ENCODE measurements around the gene SUPT20H.

The SUPT20H gene

GRCh38 chr13:36979361-36980050, 80.0 kb downstream of the SUPT20H start:
- ChIA-PET POLR2A (interaction anchor here (1.1 kb wide), 1 partner anchor 59 kb away, joined by 3 read pairs; the partner anchor contains the start of gene SMAD9), CTCF (interaction anchor here (2.8 kb wide), 1 partner anchor 121 kb away, joined by 15 read pairs; no protein-coding TSS in a partner anchor)
- TF ChIP-seq PKNOX1 (IDR thresholded peaks at IDR 0.05) (no peak), FOXM1 (IDR thresholded peaks at IDR 0.05; ENCODE audit: borderline replicate concordance) (no peak), ARNT (IDR thresholded peaks at IDR 0.05) (no peak), ZNF384 (IDR thresholded peaks at IDR 0.05) (no peak), TARDBP (IDR thresholded peaks at IDR 0.05) (no peak), SP1 (IDR thresholded peaks at IDR 0.05) (no peak), HDGF (IDR thresholded peaks at IDR 0.05; ENCODE audit: borderline replicate concordance) (no peak), BHLHE40 (IDR thresholded peaks at IDR 0.05; ENCODE audit: borderline replicate concordance) (no peak), CTBP1 (IDR thresholded peaks at IDR 0.05; ENCODE audit: borderline replicate concordance) (no peak), ELF4 (IDR thresholded peaks at IDR 0.05) (no peak), LEF1 (IDR thresholded peaks at IDR 0.05; ENCODE audit: borderline replicate concordance) (no peak), SUZ12 (IDR thresholded peaks at IDR 0.05) (no peak), NFRKB (IDR thresholded peaks at IDR 0.05) (no peak), FOXA1 (IDR thresholded peaks at IDR 0.05) (no peak), L3MBTL2 (conservative IDR thresholded peaks at IDR 0.05) (no peak), FOXK2 (IDR thresholded peaks at IDR 0.05) (no peak)
- DNase-seq (ENCODE audit: extremely low spot score): no peak

DNA sequence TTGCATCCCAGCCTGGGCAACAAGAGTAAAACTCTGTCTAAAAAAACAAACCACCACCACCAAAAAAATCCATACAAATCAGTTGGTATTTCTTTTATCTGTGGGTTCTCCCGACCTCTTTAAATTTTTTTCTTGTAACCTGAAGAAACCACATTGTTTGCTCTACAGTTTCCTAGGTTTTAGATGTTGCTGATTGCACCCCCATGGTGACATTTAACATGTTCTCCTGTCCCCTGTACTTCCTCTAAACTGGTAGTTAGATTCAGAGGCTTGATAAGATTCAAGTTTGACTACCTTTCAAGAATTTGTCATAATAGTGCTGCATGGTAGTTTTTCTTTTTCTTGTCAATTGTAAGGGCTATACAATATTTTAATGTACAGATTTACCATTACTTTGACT, 84.3 kb downstream of the SUPT20H start:
- DNase-seq (ENCODE audit: extremely low spot score): no peak
- ChIA-PET CTCF (no interaction called here), POLR2A (no interaction called here)
- TF ChIP-seq SP1 (IDR thresholded peaks at IDR 0.05): no peak
- no peak for TF ChIP-seq LEF1 (IDR thresholded peaks at IDR 0.05; ENCODE audit: borderline replicate concordance)
- TF ChIP-seq CTBP1 (IDR thresholded peaks at IDR 0.05; ENCODE audit: borderline replicate concordance): no peak
- no peak for TF ChIP-seq TARDBP (IDR thresholded peaks at IDR 0.05)
- TF ChIP-seq BHLHE40 (IDR thresholded peaks at IDR 0.05; ENCODE audit: borderline replicate concordance): no peak
- no peak for TF ChIP-seq FOXA1 (IDR thresholded peaks at IDR 0.05)
- TF ChIP-seq ARNT (IDR thresholded peaks at IDR 0.05): no peak
- TF ChIP-seq SUZ12 (IDR thresholded peaks at IDR 0.05): no peak
- no peak for TF ChIP-seq PKNOX1 (IDR thresholded peaks at IDR 0.05)
- no peak for TF ChIP-seq ZNF384 (IDR thresholded peaks at IDR 0.05)
- TF ChIP-seq HDGF (IDR thresholded peaks at IDR 0.05; ENCODE audit: borderline replicate concordance): no peak
- no peak for TF ChIP-seq NFRKB (IDR thresholded peaks at IDR 0.05)
- TF ChIP-seq FOXK2 (IDR thresholded peaks at IDR 0.05): no peak
- no peak for TF ChIP-seq ELF4 (IDR thresholded peaks at IDR 0.05)
- TF ChIP-seq L3MBTL2 (conservative IDR thresholded peaks at IDR 0.05): no peak
- TF ChIP-seq FOXM1 (IDR thresholded peaks at IDR 0.05; ENCODE audit: borderline replicate concordance): no peak

- no peak for DNase-seq (ENCODE audit: extremely low spot score)
- ChIA-PET POLR2A (no interaction called here), CTCF (interaction anchor here (0.8 kb wide), 1 partner anchor 8 kb away, joined by 3 read pairs; no protein-coding TSS in a partner anchor)
- TF ChIP-seq FOXA1 (IDR thresholded peaks at IDR 0.05) (no peak), FOXK2 (IDR thresholded peaks at IDR 0.05) (no peak), ARNT (IDR thresholded peaks at IDR 0.05) (no peak), NFRKB (IDR thresholded peaks at IDR 0.05) (no peak), HDGF (IDR thresholded peaks at IDR 0.05; ENCODE audit: borderline replicate concordance) (no peak), FOXM1 (IDR thresholded peaks at IDR 0.05; ENCODE audit: borderline replicate concordance) (no peak), CTBP1 (IDR thresholded peaks at IDR 0.05; ENCODE audit: borderline replicate concordance) (no peak), ZNF384 (IDR thresholded peaks at IDR 0.05) (no peak), SP1 (IDR thresholded peaks at IDR 0.05) (no peak), L3MBTL2 (conservative IDR thresholded peaks at IDR 0.05) (no peak), PKNOX1 (IDR thresholded peaks at IDR 0.05) (no peak), SUZ12 (IDR thresholded peaks at IDR 0.05) (no peak), LEF1 (IDR thresholded peaks at IDR 0.05; ENCODE audit: borderline replicate concordance) (no peak), ELF4 (IDR thresholded peaks at IDR 0.05) (no peak), TARDBP (IDR thresholded peaks at IDR 0.05) (no peak), BHLHE40 (IDR thresholded peaks at IDR 0.05; ENCODE audit: borderline replicate concordance) (no peak)
Measured at GRCh38 chr13:36973621-36974295, 85.7 kb downstream of the SUPT20H start.

DNA sequence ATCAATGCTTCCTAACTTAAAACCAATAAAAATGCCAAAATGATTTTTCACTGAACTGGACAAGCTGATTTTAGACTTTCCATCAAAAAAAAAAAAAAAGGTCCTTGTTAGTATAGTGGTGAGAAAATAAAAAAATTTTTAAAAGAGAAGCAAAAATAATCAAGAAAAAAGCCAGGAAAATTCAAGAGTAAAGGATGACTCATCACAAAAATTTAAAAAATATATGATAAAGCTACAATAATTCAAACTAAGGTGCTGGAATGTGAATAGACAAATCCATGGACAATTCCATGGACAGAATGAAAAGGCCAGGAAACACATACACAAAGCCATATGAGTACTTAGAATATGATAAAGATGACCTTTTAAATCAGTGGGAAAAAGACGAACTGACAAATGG, 86.5 kb downstream of the SUPT20H start:
- ChIA-PET CTCF (interaction anchor here (0.8 kb wide), 1 partner anchor 9 kb away, joined by 3 read pairs; no protein-coding TSS in a partner anchor), POLR2A (no interaction called here)
- TF ChIP-seq LEF1 (IDR thresholded peaks at IDR 0.05; ENCODE audit: borderline replicate concordance) (no peak), TARDBP (IDR thresholded peaks at IDR 0.05) (no peak)
- no peak for DNase-seq (ENCODE audit: extremely low spot score)

DNA sequence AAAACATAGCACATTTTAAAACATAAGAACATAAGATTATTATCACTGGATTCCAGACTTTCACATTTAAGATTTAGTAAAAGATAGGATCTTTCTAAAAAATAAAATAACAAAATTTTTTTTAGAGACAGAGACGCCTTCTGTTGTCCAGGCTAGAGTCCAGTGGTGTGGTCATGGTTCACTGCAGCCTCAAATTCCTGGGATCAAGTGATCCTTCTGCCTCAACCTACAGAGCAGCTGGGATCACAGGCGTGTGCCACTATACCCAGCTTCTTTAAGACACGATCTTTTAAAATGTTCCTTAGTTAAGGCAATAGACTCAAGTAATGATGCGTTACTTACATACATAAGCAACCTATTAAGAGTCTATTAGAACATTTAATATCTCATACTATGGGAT, 93.1 kb downstream of the SUPT20H start:
- ChIA-PET CTCF (no interaction called here), POLR2A (no interaction called here)
- TF ChIP-seq HDGF (IDR thresholded peaks at IDR 0.05; ENCODE audit: borderline replicate concordance) (no peak), L3MBTL2 (conservative IDR thresholded peaks at IDR 0.05) (no peak), ZNF384 (IDR thresholded peaks at IDR 0.05) (no peak), FOXK2 (IDR thresholded peaks at IDR 0.05) (no peak), LEF1 (IDR thresholded peaks at IDR 0.05; ENCODE audit: borderline replicate concordance) (no peak), ARNT (IDR thresholded peaks at IDR 0.05) (no peak), CTBP1 (IDR thresholded peaks at IDR 0.05; ENCODE audit: borderline replicate concordance) (no peak), SP1 (IDR thresholded peaks at IDR 0.05) (no peak), SUZ12 (IDR thresholded peaks at IDR 0.05) (no peak), FOXA1 (IDR thresholded peaks at IDR 0.05) (no peak), FOXM1 (IDR thresholded peaks at IDR 0.05; ENCODE audit: borderline replicate concordance) (no peak), PKNOX1 (IDR thresholded peaks at IDR 0.05) (no peak), ELF4 (IDR thresholded peaks at IDR 0.05) (no peak), NFRKB (IDR thresholded peaks at IDR 0.05) (no peak), TARDBP (IDR thresholded peaks at IDR 0.05) (no peak), BHLHE40 (IDR thresholded peaks at IDR 0.05; ENCODE audit: borderline replicate concordance) (no peak)
- DNase-seq (ENCODE audit: extremely low spot score): no peak
